Spleen (tissue), 7 donors: ENCODE data around the gene MEST.

ENCODE experiments used
- CTCF ChIP-seq, 11 experiments: fragments of 200-600 bp in 7 of 11; fragments of 450-650 bp in 4 of 11; sonication (generic) in 4 of 11; IDR thresholded peaks in 8 of 11; conservative IDR thresholded peaks in 3 of 11; 1 replicate in 7 of 11; 2 replicates in 4 of 11; pipeline versions ENCODE4 v1.4.0 to v1.8.0; 2016 to 2021; ENCODE audit warnings: antibody characterized with exemption in 11 of 11, inconsistent platforms in 4 of 11, mild to moderate bottlenecking in 1 of 11
- POLR2A ChIP-seq, 3 donors: fragments of 450-650 bp; IDR thresholded peaks; one replicate each; pipeline ENCODE4 v1.5.1; 2017; ENCODE audit warnings: antibody characterized with exemption in 3 of 3, mild to moderate bottlenecking in 1 of 3
- POLR2AphosphoS5 ChIP-seq, 3 donors: sonication (generic); formaldehyde crosslinking; IDR thresholded peaks; one replicate each; pipeline ENCODE4 v1.5.1; 2017; ENCODE audit warnings: antibody characterized with exemption in 3 of 3
- donor health status: DM: no; HTN: no; CAD: no; lungs with moderate emphysema.
- donor health status: DM: no; HTN: no; CAD: no.
- donor health status: DM: no; HTN: no; CAD: no.

GRCh38 chr7:130471974-130472373, 19.9 kb upstream of the MEST start:
- no peak for TF ChIP-seq CTCF (IDR thresholded peaks at IDR 0.05 in 8 of 11, conservative IDR thresholded peaks at IDR 0.05 in 3 of 11)
- no peak for TF ChIP-seq POLR2A (IDR thresholded peaks at IDR 0.05)
- TF ChIP-seq POLR2AphosphoS5 (IDR thresholded peaks at IDR 0.05): no peak
